ENCODE results near the gene TSFM.

DNA sequence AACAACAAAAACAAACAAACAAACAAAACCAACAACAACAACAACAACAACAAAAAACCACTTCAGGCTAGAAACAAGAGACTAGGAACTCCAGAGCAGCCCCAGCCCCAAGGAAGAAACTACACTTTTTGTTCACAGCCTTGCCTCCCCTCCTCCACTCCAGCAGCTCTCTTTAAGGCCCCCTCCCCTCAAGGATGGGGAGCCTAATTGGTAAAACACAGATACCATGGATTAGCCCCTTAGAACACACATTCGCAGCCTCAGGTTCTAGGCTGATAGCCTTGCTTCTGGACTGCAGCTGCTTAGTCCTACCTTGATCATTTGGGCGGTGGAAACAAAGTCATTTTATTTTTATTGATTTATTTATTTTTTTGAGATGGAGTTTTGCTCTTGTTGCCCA, 47.8 kb downstream of the TSFM start:
- no peak for TF ChIP-seq RAD21 (IDR thresholded peaks at IDR 0.05)
- no peak for TF ChIP-seq GABPA (IDR thresholded peaks at IDR 0.05 in 1 of 2, conservative IDR thresholded peaks at IDR 0.05 in 1 of 2)
- no peak for TF ChIP-seq SP1 (IDR thresholded peaks at IDR 0.05)
- TF ChIP-seq TAF1 (conservative IDR thresholded peaks at IDR 0.05): no peak
- TF ChIP-seq, protein P1, sequence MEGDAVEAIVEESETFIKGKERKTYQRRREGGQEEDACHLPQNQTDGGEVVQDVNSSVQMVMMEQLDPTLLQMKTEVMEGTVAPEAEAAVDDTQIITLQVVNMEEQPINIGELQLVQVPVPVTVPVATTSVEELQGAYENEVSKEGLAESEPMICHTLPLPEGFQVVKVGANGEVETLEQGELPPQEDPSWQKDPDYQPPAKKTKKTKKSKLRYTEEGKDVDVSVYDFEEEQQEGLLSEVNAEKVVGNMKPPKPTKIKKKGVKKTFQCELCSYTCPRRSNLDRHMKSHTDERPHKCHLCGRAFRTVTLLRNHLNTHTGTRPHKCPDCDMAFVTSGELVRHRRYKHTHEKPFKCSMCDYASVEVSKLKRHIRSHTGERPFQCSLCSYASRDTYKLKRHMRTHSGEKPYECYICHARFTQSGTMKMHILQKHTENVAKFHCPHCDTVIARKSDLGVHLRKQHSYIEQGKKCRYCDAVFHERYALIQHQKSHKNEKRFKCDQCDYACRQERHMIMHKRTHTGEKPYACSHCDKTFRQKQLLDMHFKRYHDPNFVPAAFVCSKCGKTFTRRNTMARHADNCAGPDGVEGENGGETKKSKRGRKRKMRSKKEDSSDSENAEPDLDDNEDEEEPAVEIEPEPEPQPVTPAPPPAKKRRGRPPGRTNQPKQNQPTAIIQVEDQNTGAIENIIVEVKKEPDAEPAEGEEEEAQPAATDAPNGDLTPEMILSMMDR (IDR thresholded peaks at IDR 0.05; ENCODE audit: low read depth, low read length, missing input control): no peak
- TF ChIP-seq, protein P2, sequence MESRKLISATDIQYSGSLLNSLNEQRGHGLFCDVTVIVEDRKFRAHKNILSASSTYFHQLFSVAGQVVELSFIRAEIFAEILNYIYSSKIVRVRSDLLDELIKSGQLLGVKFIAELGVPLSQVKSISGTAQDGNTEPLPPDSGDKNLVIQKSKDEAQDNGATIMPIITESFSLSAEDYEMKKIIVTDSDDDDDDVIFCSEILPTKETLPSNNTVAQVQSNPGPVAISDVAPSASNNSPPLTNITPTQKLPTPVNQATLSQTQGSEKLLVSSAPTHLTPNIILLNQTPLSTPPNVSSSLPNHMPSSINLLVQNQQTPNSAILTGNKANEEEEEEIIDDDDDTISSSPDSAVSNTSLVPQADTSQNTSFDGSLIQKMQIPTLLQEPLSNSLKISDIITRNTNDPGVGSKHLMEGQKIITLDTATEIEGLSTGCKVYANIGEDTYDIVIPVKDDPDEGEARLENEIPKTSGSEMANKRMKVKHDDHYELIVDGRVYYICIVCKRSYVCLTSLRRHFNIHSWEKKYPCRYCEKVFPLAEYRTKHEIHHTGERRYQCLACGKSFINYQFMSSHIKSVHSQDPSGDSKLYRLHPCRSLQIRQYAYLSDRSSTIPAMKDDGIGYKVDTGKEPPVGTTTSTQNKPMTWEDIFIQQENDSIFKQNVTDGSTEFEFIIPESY (IDR thresholded peaks at IDR 0.05): no peak
- TF ChIP-seq, protein P3, sequence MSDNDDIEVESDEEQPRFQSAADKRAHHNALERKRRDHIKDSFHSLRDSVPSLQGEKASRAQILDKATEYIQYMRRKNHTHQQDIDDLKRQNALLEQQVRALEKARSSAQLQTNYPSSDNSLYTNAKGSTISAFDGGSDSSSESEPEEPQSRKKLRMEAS (IDR thresholded peaks at IDR 0.05): no peak
- no peak for TF ChIP-seq YY1 (IDR thresholded peaks at IDR 0.05)
- TF ChIP-seq EGR1 (IDR thresholded peaks at IDR 0.05; ENCODE audit: low read depth in 2 of 2): no peak
- TF ChIP-seq, protein P4, sequence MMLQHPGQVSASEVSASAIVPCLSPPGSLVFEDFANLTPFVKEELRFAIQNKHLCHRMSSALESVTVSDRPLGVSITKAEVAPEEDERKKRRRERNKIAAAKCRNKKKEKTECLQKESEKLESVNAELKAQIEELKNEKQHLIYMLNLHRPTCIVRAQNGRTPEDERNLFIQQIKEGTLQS (IDR thresholded peaks at IDR 0.05): no peak
- TF ChIP-seq, protein P5, sequence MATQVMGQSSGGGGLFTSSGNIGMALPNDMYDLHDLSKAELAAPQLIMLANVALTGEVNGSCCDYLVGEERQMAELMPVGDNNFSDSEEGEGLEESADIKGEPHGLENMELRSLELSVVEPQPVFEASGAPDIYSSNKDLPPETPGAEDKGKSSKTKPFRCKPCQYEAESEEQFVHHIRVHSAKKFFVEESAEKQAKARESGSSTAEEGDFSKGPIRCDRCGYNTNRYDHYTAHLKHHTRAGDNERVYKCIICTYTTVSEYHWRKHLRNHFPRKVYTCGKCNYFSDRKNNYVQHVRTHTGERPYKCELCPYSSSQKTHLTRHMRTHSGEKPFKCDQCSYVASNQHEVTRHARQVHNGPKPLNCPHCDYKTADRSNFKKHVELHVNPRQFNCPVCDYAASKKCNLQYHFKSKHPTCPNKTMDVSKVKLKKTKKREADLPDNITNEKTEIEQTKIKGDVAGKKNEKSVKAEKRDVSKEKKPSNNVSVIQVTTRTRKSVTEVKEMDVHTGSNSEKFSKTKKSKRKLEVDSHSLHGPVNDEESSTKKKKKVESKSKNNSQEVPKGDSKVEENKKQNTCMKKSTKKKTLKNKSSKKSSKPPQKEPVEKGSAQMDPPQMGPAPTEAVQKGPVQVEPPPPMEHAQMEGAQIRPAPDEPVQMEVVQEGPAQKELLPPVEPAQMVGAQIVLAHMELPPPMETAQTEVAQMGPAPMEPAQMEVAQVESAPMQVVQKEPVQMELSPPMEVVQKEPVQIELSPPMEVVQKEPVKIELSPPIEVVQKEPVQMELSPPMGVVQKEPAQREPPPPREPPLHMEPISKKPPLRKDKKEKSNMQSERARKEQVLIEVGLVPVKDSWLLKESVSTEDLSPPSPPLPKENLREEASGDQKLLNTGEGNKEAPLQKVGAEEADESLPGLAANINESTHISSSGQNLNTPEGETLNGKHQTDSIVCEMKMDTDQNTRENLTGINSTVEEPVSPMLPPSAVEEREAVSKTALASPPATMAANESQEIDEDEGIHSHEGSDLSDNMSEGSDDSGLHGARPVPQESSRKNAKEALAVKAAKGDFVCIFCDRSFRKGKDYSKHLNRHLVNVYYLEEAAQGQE (IDR thresholded peaks at IDR 0.05): no peak

Data from liver (tissue), 3 donors.